NCI-H1930 (cell line): ENCODE measurements around the gene GBE1.

ENCODE experiments used
- DNase-seq, 2 experiments: peaks; one replicate each; lab custom pipeline; 2025; lab: John Stamatoyannopoulos, UW

The GBE1 gene

DNA sequence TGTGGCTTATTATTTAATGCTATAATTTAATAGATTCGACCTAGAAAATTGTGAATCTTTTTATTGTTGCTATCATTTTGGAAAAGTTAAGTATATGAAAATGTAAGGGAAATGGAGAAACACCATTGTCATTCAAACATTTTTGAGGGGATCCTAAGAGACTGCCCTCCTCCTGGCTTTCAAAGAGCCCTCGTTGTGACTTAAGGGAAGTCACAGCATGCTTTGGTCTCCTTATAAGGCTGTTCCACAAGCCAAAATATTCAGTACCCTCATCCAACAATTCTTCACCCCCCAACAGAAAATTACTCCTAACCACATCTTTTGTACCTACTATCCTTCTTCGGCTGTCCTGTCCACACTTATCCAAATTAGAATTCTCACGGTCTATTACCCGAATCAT, 140.2 kb downstream of the GBE1 start:
- DNase-seq: no peak

DNA sequence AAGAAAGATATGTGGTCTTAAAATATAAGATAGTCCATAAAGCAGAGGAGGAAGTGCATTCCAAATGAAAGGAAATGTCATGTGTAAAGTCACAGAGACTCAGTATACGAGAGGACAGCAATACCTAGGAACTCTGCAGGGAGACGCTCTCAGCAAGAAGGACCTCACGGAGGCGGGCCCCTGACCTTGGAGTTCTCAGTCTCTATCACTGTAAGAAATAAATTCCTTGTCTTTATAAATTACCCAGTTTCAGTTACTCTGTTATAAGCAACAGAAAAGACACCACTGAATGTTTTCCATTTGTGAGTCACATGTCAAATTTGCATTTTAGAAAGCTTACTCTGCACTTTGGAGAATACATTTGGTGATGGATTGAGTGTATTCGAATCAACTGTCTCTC, 140.6 kb downstream of the GBE1 start:
- DNase-seq: no peak

DNA sequence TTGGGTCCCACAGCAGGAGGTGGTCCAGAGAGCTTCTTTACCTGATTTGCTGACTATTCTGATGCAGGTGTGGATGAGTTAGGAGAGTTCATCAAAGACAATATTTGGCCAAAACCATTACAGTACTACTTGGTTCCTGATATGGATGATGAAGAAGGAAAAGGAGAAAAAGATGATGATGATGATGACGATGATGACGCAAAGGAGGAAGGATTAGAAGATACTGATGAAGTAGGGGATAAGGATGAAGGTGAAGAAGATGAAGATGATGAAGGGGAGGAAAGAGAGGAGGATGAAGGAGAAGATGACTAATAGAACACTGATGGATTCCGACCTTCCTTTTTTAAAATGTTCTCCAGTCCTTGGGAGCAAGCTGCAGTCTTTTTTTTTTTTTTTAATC, 148.7 kb downstream of the GBE1 start:
- no peak for DNase-seq

DNA sequence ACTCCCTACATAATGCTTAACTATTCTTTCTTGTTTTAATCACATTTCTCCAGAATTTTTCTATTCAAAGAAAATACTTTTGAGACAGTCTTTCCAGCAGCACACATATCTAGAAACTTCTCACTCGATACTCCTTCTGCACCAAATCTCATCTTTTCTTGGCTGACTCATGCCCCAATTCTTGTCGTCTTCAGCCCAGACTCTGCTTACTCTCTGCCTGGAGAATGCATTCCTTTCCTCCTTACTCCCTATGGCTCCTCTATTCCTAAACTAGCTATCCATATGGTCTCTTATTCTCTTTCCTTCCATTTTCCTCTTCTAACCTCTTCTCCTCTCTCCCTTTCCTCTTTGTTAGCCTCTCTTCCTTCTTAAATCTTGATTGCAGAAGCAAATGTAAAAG, 158.7 kb downstream of the GBE1 start:
- no peak for DNase-seq

DNA sequence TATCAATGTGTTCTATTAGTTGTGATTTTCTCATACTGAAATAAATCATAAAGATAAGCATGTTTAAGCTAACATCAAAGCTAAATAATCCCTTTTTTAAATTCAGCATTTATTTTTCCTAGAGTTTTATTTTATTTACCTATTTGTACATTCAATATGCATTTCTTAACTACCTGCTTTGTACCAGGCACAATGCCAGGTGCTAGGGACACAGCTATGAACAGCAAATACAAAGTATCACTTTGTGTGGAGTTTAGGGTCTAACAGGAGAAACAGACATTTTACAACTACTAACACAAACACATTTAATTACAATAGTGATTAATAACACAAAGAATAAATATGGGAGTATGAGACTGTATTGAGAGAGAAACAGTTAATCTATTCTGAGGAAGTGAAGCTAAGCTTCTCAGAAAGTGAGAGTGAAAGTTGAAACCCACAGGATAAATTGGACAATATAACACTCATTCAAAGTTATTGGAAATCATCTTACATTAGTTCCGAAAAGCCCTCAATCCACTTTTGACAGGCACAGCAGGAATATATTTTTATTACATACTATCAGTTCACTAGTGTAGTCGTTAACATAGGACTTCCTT, 159.6 kb downstream of the GBE1 start:
- no peak for DNase-seq

DNA sequence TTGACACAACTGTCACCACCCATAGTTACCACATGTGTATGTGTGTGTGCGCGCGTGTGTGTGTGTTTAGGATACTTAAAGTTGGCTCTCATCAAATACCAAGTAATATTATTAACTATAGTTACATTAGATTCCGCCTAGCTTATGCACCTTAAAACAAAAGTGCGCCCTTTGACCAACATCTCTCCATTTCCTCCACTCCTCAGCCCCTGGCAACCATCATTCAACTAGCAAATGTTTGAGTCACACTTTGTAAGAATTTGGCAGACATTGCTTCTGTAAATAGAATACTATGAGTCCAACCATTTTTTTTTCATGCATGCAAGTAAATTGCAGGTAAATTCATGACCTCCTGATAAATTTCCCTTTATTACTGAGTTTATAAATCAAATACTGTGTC, 169.3 kb downstream of the GBE1 start:
- DNase-seq: no peak

DNA sequence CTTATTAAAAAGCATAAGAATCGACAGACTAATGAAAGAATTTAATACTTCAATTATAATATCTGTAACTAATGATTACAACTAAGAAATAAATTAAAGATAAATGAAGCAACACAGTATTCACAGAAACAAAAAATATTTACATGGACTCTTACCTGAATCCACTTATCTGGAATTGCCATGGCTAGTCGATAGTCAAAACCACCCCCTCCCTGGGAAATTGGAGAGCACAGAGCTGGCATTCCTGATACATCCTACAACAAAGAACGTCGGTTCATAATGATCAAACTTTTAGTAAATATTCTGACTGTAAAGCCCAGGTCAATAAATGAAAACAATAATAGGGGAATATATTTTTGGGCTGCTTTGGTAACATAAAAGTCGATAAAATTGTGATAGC, 175.5 kb downstream of the GBE1 start:
- DNase-seq: no peak

DNA sequence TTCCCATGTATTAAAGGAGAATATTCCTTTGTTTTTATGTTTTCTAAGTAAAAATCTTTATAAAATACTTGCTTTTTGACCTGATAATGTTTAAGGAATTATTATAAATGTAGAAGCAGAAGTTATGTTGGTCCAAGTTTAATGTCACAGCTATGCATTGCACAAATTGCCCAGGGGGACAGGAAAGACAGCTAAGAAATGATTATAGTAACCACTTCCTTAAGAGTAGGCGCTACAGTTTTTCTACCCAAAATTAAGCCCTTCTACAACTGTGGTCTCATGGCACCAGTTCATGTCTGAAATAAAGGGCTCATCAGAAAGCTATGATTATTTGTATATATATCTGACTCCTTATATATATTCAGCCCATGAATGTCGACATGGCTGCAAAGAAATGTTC, 176.4 kb downstream of the GBE1 start:
- no peak for DNase-seq

DNA sequence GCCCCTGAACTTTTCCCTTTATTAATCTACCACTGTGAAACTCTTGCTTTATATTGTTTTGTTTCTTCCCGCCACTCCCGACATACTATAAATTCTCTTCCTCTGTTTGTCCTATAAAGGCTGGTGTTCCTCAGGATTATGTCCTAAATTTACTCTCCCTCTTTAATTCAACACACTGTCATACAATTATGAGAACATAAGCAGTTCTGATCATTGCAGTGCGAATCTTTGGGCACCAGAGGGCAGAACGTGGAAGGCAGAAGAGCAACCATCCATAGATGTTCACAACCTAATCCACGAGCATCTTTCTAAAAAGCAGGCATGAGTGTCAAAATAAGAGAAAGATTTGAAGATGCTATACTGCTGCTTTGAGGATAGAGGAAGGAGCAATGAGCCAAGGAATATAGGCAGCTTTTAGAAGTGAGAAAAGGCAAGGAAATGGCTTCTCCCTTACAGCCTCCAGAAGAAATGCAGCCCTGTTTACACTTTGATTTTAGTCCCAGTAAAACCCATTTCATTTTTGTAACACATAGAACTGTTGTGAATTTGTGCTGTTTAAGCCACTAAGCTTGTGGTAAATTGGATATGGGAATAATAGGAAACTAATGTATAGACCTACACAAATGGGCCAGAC, 179.4 kb downstream of the GBE1 start:
- DNase-seq: no peak

DNA sequence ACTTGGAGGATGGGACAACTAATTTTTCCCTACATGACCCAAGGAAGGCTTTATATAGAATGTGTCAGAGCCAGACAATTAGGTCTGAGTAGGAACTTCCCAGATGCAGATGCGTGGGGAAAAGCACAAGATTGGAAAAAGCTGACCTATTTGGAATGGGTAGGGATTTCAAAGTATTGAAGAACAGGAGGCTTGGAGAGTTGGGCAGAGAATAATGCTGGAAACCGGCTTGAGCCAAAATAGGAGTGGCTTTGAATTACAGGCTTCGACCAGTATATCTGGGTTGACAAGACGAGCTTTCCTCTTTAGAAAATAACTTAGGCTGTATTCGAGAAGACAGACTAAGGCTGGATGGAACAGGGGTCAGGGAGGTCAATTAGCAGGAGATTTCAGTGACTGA, 181.1 kb downstream of the GBE1 start:
- DNase-seq: no peak

DNA sequence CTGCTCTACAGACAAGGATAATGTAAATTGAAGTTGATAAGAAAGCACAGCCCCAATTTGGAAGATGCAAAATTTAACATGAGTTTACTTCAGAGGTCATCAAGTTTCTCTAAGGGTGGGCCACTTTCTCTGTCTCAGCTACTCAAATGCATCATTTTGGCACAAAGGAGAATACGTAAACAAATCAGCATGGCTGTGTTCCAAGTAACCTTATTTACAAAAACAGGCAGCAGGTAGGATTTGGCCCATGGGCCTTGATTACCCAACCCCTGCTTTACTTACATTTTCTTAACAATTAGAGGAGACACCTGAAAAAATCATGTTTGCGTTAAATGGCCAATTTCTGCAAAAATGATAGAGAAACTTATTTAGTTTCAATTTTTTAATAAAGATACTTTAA, 181.7 kb downstream of the GBE1 start:
- DNase-seq: peak in 1 of 2 experiments; percentile 0

DNA sequence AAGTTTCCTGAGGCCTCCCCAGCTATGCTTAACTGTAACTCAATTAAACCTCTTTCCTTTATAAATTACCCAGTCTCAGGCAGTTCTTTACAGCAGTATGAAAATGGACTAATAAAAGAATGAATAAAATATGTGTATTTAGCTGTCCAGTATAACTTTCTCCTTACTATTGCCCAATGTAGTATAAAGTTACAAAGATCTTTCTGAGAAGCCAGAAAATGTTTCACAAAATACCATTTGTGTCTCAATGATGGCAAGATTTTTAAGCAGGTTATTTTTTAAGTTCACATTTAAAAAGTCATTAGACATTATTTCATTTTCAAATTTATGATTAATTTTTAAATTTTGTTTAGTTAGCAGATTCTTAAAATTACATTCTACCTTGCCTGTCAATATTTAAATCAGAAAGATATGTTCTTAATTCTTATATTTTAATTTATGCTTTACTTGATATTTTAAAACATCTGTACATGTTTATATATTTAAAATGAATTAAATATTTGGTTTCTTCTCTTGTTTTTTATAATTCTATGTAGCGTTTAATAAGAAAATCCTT, 189.2 kb downstream of the GBE1 start:
- no peak for DNase-seq

DNA sequence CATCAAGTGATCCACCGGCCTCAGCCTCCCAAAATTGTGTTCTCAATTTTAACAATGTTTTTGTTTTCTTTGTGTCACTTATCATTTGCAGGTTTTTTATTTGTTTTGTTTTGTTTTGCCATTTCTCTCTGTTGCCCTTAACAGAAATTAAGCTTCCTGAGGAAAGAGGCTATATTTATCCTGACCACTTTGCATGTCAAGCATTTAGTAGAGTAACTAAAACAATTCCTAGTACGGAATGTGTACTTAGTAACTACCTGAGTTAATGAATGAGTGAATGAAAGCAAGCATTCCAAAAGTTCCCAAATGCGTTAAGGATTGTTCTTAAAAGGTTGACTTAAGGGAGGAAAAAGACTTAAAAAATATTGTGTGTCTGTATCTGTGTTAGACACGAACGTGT, 193.1 kb downstream of the GBE1 start:
- no peak for DNase-seq

DNA sequence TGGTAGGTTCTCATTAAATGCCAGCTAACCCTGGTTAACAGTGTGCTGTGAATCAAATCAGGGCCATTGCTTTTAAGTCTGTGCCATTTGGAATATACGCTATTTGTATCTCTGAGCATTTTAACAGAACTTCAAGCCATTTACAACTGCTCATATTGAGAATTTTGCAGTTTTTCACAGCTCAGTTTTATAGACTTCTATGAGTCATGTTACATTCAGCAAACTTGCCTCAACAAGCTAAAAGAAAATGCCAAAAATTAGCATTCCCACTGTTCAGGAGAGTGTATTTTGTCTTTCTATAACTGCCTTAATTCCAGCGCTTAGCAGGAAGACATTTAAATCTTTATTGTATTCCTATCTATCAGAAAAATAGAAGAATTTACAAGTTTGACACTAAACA, 196.4 kb downstream of the GBE1 start:
- no peak for DNase-seq

DNA sequence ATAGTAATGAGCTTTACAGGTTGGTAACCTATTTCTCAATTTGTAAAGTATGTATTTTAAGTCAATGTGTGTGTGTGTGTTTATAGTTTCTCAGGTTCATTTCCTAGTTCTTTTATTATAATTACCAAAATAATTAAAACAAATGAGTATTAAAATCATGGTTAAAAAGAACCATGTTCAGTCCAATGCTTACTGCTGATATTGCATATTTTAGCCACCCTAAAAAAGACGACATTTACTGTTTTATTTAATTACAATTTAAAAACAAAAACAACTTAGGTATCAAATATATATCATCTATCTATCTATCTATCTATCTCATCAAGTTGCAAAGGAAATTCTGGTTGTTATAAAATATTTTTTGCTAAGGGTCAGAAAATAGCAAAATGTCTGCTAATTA, 203.3 kb downstream of the GBE1 start:
- DNase-seq: no peak

DNA sequence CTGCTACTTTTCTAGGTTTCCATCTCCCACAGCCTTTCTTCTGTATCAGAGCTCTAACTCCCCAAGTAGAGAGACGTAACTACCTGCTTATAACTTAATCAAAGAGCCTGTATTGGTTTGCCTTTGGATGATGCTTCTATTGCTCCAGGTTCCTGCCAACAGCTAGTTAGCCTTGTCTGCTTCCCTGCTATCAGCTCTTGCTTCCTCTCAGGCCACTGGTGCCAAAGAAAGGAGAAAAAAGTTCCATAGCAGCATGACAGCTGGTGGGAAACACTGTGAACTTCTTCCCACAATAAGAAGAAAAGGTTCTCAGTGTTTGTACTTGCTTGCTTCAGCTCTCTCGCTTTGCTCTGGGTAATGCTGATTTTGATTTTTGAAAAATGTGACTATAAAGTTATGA, 206.6 kb downstream of the GBE1 start:
- no peak for DNase-seq

DNA sequence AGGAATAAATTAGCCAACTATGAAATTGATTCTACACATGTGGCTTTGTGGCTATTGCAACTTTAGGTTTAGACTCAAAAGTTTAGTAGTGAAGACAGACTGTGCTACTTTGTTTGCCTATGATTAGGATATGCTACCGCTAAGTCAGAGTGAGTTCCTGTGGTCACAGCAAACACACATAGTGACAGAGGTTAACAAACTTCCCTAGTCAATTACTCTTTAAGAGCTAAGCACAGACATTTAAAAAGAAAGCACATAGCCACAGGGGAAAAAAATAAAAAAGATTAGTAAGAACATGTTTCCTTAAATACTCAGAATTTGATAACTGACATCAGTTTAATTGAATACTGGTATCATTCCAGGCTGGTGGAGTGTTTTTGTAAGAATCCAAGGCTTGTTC, 207.1 kb downstream of the GBE1 start:
- DNase-seq: no peak

DNA sequence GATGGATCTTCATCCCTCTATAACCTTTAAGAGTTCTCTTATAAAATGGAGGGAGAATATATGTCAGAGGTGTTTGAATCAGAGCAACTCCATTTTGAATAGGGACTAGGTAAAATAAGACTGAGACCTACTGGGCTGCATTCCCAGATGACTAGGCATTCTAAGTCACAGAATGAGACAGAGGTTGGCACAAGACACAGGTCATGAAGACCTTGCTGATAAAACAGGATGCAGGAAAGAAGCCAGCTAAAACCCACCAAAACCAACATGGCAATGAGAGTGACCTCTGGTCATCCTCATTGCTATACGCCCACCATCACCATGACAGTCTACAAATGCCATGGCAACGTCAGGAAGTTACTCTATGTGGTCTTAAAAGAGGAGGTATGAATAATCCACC, 211.0 kb downstream of the GBE1 start:
- no peak for DNase-seq

DNA sequence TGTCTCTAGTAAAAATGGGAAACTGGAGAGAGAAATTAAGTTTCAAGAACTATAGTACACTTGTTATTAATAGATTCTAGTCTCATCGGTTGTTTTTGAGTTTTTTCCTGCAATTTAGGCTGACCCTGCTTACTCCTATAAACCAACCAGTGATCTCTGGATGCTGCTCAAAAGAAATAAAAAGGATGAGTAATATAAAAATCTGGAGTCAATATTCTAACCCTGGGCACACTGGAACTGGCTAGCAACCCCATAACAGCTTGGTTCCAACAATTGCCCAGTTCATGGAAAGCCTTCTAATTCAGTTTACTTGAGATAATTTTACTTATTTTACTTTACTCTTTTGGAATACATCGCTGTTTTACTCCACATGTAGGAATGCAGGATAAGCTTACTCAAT, 211.6 kb downstream of the GBE1 start:
- DNase-seq: no peak

DNA sequence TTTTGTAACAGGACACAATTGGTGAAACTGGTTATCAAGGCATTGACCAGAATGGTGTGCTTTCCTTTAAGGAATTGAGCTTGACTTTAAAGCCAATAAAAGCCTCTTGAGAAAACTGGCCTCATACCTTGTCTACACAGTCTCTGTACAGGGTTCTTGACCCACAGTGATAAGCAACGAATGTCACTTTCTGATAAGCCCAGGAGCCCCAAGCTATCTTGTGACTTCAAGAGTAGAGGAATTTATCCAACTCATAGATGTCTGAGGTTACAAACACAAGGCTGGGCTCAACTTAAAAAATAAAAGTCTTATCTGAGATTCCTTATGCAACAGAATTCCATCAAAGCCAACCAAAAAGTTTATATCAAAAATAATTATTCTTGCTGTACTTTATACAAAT, 212.1 kb downstream of the GBE1 start:
- no peak for DNase-seq

DNA sequence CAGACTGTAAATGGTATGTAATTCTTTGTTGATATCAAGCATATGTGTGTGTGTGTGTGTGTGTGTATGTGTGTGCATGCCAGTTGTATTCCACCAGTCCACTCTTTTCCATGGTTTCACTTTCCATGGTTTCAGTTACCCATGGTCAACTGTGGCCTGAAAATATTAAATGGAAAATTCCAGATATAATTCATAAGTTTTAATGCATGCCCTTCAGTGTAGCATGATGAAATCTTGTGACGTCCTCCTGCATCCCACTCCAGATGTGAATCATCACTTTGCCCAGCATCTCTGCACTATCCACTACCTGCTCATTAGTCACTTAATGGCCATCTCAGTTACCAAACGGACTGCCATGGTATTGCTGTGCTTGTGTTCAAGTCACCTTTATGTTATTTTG, 215.9 kb downstream of the GBE1 start:
- DNase-seq: no peak

DNA sequence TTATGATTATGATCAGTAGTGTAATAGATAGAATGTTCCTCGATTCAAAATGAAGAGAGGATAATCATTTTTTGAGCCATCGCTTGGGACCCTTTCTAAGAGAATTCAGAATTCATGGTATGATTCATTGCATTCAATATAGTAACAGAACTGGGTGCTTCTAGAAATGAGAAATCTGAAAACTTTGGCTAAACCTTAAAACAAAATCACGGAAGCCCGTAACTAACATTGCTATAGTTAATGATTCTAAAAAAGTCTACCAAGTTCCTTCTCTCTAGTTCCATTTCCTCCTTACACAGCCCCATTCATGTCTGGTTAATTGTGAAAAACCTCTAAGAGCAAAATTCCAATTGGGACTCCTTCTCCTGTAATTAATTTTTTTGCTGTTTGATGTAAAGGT, 217.1 kb downstream of the GBE1 start:
- no peak for DNase-seq

DNA sequence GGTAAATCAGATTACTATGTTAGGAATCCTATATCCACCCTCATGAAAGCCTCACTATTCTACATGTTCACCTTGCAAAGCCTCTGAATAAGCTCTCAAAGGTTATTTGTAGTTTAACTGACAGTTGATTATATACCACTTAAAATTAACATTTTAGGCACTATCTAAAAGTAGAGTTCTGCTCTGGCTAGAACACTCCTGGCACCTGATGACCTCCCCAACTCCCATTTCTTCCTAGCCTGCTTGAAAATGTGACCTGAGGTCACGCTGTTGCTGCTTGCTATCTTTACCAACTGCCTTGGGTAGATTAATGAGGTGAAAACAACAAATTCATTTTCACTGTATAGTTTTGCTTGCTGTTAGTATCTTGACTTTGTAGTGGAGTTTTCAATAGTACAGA, 220.7 kb downstream of the GBE1 start:
- no peak for DNase-seq

DNA sequence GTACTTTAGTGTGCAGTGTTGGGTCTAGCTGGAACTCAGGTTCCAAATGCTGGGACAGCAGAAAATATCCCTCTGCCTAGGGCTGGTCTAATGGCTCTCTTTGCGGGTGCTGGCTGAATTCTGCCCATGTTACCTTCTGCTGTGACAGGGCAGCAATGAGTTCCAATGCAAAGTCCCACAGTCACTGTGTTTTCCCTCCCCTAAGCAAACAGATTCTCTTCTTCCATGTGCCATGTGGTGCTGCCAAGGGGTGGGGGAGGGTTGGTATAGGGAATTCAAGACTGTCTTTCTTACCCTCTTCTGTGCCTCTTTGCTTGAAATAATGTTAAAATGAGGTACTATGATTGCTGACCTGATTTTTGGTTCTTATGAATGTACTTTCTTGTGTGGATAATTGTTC, 229.6 kb downstream of the GBE1 start:
- DNase-seq: no peak
